ENCODE data around the gene GALC.

The GALC gene

GRCh38 chr14:88010331-88010730, 17.3 kb upstream of the GALC start:
- TF ChIP-seq USF1 (IDR thresholded peaks at IDR 0.05), result no peak
- no peak for TF ChIP-seq EGR1 (IDR thresholded peaks at IDR 0.05)
- TF ChIP-seq ZBTB7A (IDR thresholded peaks at IDR 0.05; ENCODE audit: low read depth), result no peak
- no peak for TF ChIP-seq RAD21 (IDR thresholded peaks at IDR 0.05; ENCODE audit: low read depth)
- TF ChIP-seq MAX (IDR thresholded peaks at IDR 0.05), result no peak

- TF ChIP-seq NFIC (IDR thresholded peaks at IDR 0.05) (no peak), TEAD4 (IDR thresholded peaks at IDR 0.05) (no peak), TCF12 (IDR thresholded peaks at IDR 0.05; ENCODE audit: low read depth) (no peak), FOXM1 (IDR thresholded peaks at IDR 0.05; ENCODE audit: borderline replicate concordance, low read depth) (no peak), CEBPB (IDR thresholded peaks at IDR 0.05) (no peak), RAD21 (IDR thresholded peaks at IDR 0.05; ENCODE audit: low read depth) (no peak), TAF1 (IDR thresholded peaks at IDR 0.05; ENCODE audit: low read depth) (no peak), CREB1 (IDR thresholded peaks at IDR 0.05; ENCODE audit: low read depth) (no peak), REST (IDR thresholded peaks at IDR 0.05; ENCODE audit: low read depth) (no peak), ZBTB7A (IDR thresholded peaks at IDR 0.05; ENCODE audit: low read depth) (no peak), YY1 (IDR thresholded peaks at IDR 0.05; ENCODE audit: low read depth) (no peak), USF1 (IDR thresholded peaks at IDR 0.05) (no peak), EP300 (IDR thresholded peaks at IDR 0.05; ENCODE audit: borderline replicate concordance) (no peak), MAX (IDR thresholded peaks at IDR 0.05) (no peak), EGR1 (IDR thresholded peaks at IDR 0.05) (no peak)
These were observed 16.5 kb upstream of the GALC start for GRCh38 chr14:88009486-88009885.

- TF ChIP-seq FOXM1 (IDR thresholded peaks at IDR 0.05; ENCODE audit: borderline replicate concordance, low read depth) (no peak), TEAD4 (IDR thresholded peaks at IDR 0.05) (no peak), EP300 (IDR thresholded peaks at IDR 0.05; ENCODE audit: borderline replicate concordance) (no peak), TAF1 (IDR thresholded peaks at IDR 0.05; ENCODE audit: low read depth) (no peak), YY1 (IDR thresholded peaks at IDR 0.05; ENCODE audit: low read depth) (no peak), CREB1 (IDR thresholded peaks at IDR 0.05; ENCODE audit: low read depth) (no peak), CEBPB (IDR thresholded peaks at IDR 0.05) (no peak), RAD21 (IDR thresholded peaks at IDR 0.05; ENCODE audit: low read depth) (no peak), REST (IDR thresholded peaks at IDR 0.05; ENCODE audit: low read depth) (no peak), MAX (IDR thresholded peaks at IDR 0.05) (no peak), EGR1 (IDR thresholded peaks at IDR 0.05) (no peak), USF1 (IDR thresholded peaks at IDR 0.05) (no peak)
These were observed 15.2 kb upstream of the GALC start for GRCh38 chr14:88008039-88008742.

GRCh38 chr14:88007608-88008007, 14.6 kb upstream of the GALC start:
- TF ChIP-seq USF1 (IDR thresholded peaks at IDR 0.05) (no peak), RAD21 (IDR thresholded peaks at IDR 0.05; ENCODE audit: low read depth) (no peak), ZBTB7A (IDR thresholded peaks at IDR 0.05; ENCODE audit: low read depth) (no peak), MAX (IDR thresholded peaks at IDR 0.05) (no peak), FOXM1 (IDR thresholded peaks at IDR 0.05; ENCODE audit: borderline replicate concordance, low read depth) (no peak), TCF12 (IDR thresholded peaks at IDR 0.05; ENCODE audit: low read depth) (no peak), EP300 (IDR thresholded peaks at IDR 0.05; ENCODE audit: borderline replicate concordance) (no peak), REST (IDR thresholded peaks at IDR 0.05; ENCODE audit: low read depth) (no peak), TEAD4 (IDR thresholded peaks at IDR 0.05) (no peak), TAF1 (IDR thresholded peaks at IDR 0.05; ENCODE audit: low read depth) (no peak), YY1 (IDR thresholded peaks at IDR 0.05; ENCODE audit: low read depth) (no peak), CREB1 (IDR thresholded peaks at IDR 0.05; ENCODE audit: low read depth) (no peak), EGR1 (IDR thresholded peaks at IDR 0.05) (no peak), CEBPB (IDR thresholded peaks at IDR 0.05) (no peak), NFIC (IDR thresholded peaks at IDR 0.05) (no peak)

All from Ishikawa (cell line).